DOHH2 (cell line): ENCODE results near the gene UNC5C.

Source experiments
- H3F3A ChIP-seq: fragments of 200-600 bp; sonication (generic), shearing (Covaris generic); 2 replicates; pipeline ENCODE4 v1.6.0; 2016; ENCODE audit warnings: antibody characterized with exemption, mild to moderate bottlenecking; ENCODE audit not compliant: control insufficient read depth, insufficient read depth
- H3K27ac ChIP-seq: fragments of 200-600 bp; sonication (generic); 2 replicates; pipeline ENCODE4 v1.5.1; 2014; ENCODE audit warnings: low read depth, mild to moderate bottlenecking, low read length, moderate library complexity
- H3K27me3 ChIP-seq: fragments of 200-600 bp; sonication (generic); 2 replicates; pipeline ENCODE4 v1.6.1; 2014; ENCODE audit warnings: mild to moderate bottlenecking, low read length, mixed read lengths; ENCODE audit not compliant: control insufficient read depth
- H3K36me3 ChIP-seq: fragments of 200-600 bp; sonication (generic); 2 replicates; pipeline ENCODE4 v1.6.1; 2014; ENCODE audit warnings: mild to moderate bottlenecking, low read length, moderate library complexity, mixed read lengths; ENCODE audit not compliant: control insufficient read depth
- H3K4me1 ChIP-seq: fragments of 200-600 bp; sonication (generic); 2 replicates; pipeline ENCODE4 v1.6.1; 2014; ENCODE audit warnings: mild to moderate bottlenecking, low read length, mixed read lengths; ENCODE audit not compliant: control insufficient read depth
- H3K4me2 ChIP-seq: fragments of 200-600 bp; sonication (generic); 2 replicates; pipeline ENCODE4 v1.6.0; 2014; ENCODE audit warnings: mild to moderate bottlenecking, low read length, moderate library complexity
- H3K4me3 ChIP-seq: fragments of 200-600 bp; sonication (generic); 2 replicates; pipeline ENCODE4 v1.5.1; 2014; ENCODE audit warnings: mild to moderate bottlenecking, low read length, mixed read lengths
- H3K79me2 ChIP-seq: fragments of 200-600 bp; sonication (generic); 2 replicates; pipeline ENCODE4 v1.6.1; 2014; ENCODE audit warnings: mild to moderate bottlenecking, low read length, mixed read lengths; ENCODE audit not compliant: control insufficient read depth
- H3K9me2 ChIP-seq: fragments of 200-600 bp; sonication (generic); replicated peaks from 2 replicates; pipeline ENCODE4 v1.6.1; 2014; ENCODE audit warnings: mild to moderate bottlenecking, low read length, mixed read lengths; ENCODE audit not compliant: control insufficient read depth
- H3K9me3 ChIP-seq: fragments of 200-600 bp; sonication (generic); 2 replicates; pipeline ENCODE4 v1.6.1; 2014; ENCODE audit warnings: antibody characterized with exemption, low read length, mixed read lengths; ENCODE audit not compliant: control insufficient read depth, insufficient read depth
- H4K20me1 ChIP-seq: fragments of 200-600 bp; sonication (generic); 2 replicates; pipeline ENCODE4 v1.6.0; 2014; ENCODE audit warnings: low read depth, mild to moderate bottlenecking, antibody characterized with exemption, low read length, moderate library complexity; ENCODE audit not compliant: control insufficient read depth, insufficient read depth
- CTCF ChIP-seq: fragments of 200-600 bp; sonication (generic); IDR thresholded peaks from one replicate; pipeline ENCODE4 v1.5.1; 2014; ENCODE audit warnings: antibody characterized with exemption, mild to moderate bottlenecking, low read depth, low read length; ENCODE audit not compliant: poor library complexity, severe bottlenecking
- EZH2phosphoT487 ChIP-seq: fragments of 200-600 bp; sonication (generic); IDR thresholded peaks from 2 replicates; pipeline ENCODE4 v1.6.1; 2017; ENCODE audit warnings: borderline replicate concordance, mild to moderate bottlenecking, antibody characterized with exemption, low read length, moderate library complexity, mixed read lengths

The UNC5C gene

GRCh38 chr4:95563638-95564337 is 15.0 kb upstream of the UNC5C start:
- H3K9me3 ChIP-seq = no peaks in the 10 kb centered on the region
- no peaks in the 10 kb centered on the region for H3F3A ChIP-seq
- no peaks in the 10 kb centered on the region for H3K4me1 ChIP-seq
- H3K27me3 ChIP-seq = no peaks in the 10 kb centered on the region
- no peak overlapping the region for H3K4me3 ChIP-seq
- H3K4me2 ChIP-seq = no peak overlapping the region
- no peaks in the 10 kb centered on the region for H3K36me3 ChIP-seq
- H3K9me2 ChIP-seq = no peaks in the 10 kb centered on the region
- no peak overlapping the region for H3K27ac ChIP-seq
- TF ChIP-seq EZH2phosphoT487 = no peak
- no peak for TF ChIP-seq CTCF
- no peaks in the 10 kb centered on the region for H4K20me1 ChIP-seq
- H3K79me2 ChIP-seq = no peaks in the 10 kb centered on the region

- no peaks in the 10 kb centered on the region for H3K9me2 ChIP-seq
- H3K27me3 ChIP-seq = no peaks in the 10 kb centered on the region
- no peak overlapping the region for H3K4me3 ChIP-seq
- no peaks in the 10 kb centered on the region for H4K20me1 ChIP-seq
- no peaks in the 10 kb centered on the region for H3F3A ChIP-seq
- H3K9me3 ChIP-seq = no peaks in the 10 kb centered on the region
- no peaks in the 10 kb centered on the region for H3K79me2 ChIP-seq
- TF ChIP-seq EZH2phosphoT487 (no peak), CTCF (no peak)
- no peak overlapping the region for H3K27ac ChIP-seq
- no peaks in the 10 kb centered on the region for H3K36me3 ChIP-seq
- no peak overlapping the region for H3K4me2 ChIP-seq
- no peaks in the 10 kb centered on the region for H3K4me1 ChIP-seq
These were observed 12.0 kb upstream of the UNC5C start for GRCh38 chr4:95560774-95561173.

- Histone ChIP-seq H3K79me2 (no peaks in the 10 kb centered on the region), H3F3A (no peaks in the 10 kb centered on the region), H3K4me3 (no peak overlapping the region), H3K27me3 (no peaks in the 10 kb centered on the region), H3K27ac (no peak overlapping the region), H3K4me2 (no peak overlapping the region), H4K20me1 (no peaks in the 10 kb centered on the region), H3K9me3 (no peaks in the 10 kb centered on the region), H3K9me2 (no peaks in the 10 kb centered on the region), H3K4me1 (no peaks in the 10 kb centered on the region), H3K36me3 (no peaks in the 10 kb centered on the region)
- TF ChIP-seq EZH2phosphoT487 (no peak), CTCF (no peak)
These were observed 7.6 kb upstream of the UNC5C start for GRCh38 chr4:95556207-95556859.
